ENCODE results near the gene ZNF550. TPM values are rescaled to one million over a fixed set of nuclear protein-coding genes. Genes with fewer than 3 reads are reported as not detected.
"Not testable (repeated sequence)": the region's sequence is repeated elsewhere in the genome, so short reads cannot be mapped to it uniquely, and the experiment has no call there.

ZNF550 gene
- total RNA-seq, 1 experiment from 2014 or later = 13.5 TPM

DNA sequence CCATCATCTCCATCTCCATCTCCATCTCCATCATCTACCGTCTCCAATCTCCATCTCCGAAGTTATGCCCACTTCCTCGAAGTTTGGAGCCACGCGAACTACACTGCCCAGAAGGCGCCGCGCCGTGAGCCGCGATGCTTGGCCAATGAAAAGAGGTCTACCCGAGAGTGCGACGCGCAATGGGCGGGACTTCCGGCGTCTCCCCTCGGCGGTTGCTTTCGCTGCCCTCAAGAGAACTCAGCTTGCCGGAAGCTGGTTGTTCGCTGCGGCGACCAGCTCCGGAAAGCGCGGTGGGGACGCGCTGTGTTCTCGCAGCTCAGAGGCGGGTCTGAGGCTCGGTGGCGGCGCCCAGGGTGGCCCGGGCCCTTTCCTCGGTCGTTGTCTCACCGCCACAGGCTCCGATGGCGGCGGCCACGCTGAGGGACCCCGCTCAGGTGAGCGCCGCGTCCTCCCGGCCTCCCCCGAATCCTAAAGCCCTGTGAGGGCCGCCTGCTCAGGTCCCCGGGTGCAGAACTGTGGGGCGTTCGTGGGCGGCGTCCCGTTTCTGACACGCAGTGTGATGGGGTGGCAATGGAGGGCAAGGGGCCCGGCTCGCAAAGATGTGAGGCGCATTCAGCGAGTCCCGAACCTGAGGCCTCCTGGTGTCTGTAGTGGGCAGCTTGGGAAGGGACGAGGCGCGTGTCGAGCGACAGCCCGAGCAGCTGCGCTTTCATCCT is 59.8 kb downstream of the ZNF550 start, which contains the start of gene ZNF773:
Gene ZNF773 (plus strand): TSS at position 259 of the 716 bp plus-strand sequence. CDS start 143 bp downstream, at position 402.
- not testable (repeated sequence) for H3K27me3 Mint-ChIP-seq (ENCODE audit: low read depth); H4K20me1 ChIP-seq (ENCODE audit: control insufficient read depth, insufficient read depth, insufficient read length); H2AFZ ChIP-seq (ENCODE audit: low read length); H3K23ac ChIP-seq (ENCODE audit: insufficient read length, low read depth, low read length); H2BK15ac ChIP-seq (ENCODE audit: low read depth, low read length); H3K9me3 ChIP-seq (ENCODE audit: control insufficient read depth, low read depth, low read length); H3K27ac Mint-ChIP-seq; H3K18ac ChIP-seq (ENCODE audit: insufficient read length, low read depth, low read length); H3K27ac ChIP-seq (ENCODE audit: insufficient read length, low read depth, low read length); H2BK12ac ChIP-seq (ENCODE audit: insufficient read length, low read depth, low read length); H2BK120ac ChIP-seq (ENCODE audit: low read depth, low read length, poor library complexity, severe bottlenecking); H3K79me1 ChIP-seq (ENCODE audit: insufficient read depth, low read depth, low read length, poor library complexity, severe bottlenecking); H2BK20ac ChIP-seq (ENCODE audit: low read depth, low read length, poor library complexity, severe bottlenecking); H4K8ac ChIP-seq (replicated peaks; ENCODE audit: insufficient read length, low read depth, low read length); H2BK5ac ChIP-seq (ENCODE audit: insufficient read length, low read length); H3T11ph ChIP-seq (ENCODE audit: low read length); H3K27me3 ChIP-seq (ENCODE audit: insufficient read depth, low read length); H4K5ac ChIP-seq (ENCODE audit: insufficient read length, low read depth, low read length); H4K91ac ChIP-seq (ENCODE audit: insufficient read length, low read depth, low read length); H3K4ac ChIP-seq (ENCODE audit: low read depth, low read length); H3K4me1 Mint-ChIP-seq; H2AK5ac ChIP-seq (ENCODE audit: insufficient read length, low read length); H3K4me1 ChIP-seq (ENCODE audit: insufficient read depth, low read length); H3K79me2 ChIP-seq (ENCODE audit: insufficient read depth, low read length); H3K23me2 ChIP-seq (ENCODE audit: insufficient read length, low read depth, low read length, poor library complexity, severe bottlenecking); H3K56ac ChIP-seq (ENCODE audit: insufficient read length, low read depth, low read length)
- DNase-seq = peak; percentile 94
- Histone ChIP-seq H3K9ac (ENCODE audit: extremely low read depth, insufficient read length, low read length) (peak within 1 kb of the TSS; percentile 71), H3K14ac (ENCODE audit: insufficient read depth, low read length) (peak within 1 kb of the TSS; percentile 87; the same call in 1 of the 2 replicates), H3K4me2 (ENCODE audit: insufficient read depth, insufficient read length, low read length) (peak within 1 kb of the TSS; percentile 77)
- Mint-ChIP-seq H3K36me3 (ENCODE audit: insufficient read depth in 1 of 3, low read depth in 3 of 3) (peaks cover 39 to 47% (median 45%) of the 10 kb centered on the region in 3 experiments), H3K4me3 (peak within 1 kb of the TSS; percentile 69 to 88), H3K9me3 (peaks cover 14 to 39% of the 10 kb centered on the region in 2 experiments)
- WGBS (ENCODE audit: extremely low coverage, insufficient read length, low lambda C conversion rate) = 100% methylated on average over 1 of the region's 69 CpGs

DNA sequence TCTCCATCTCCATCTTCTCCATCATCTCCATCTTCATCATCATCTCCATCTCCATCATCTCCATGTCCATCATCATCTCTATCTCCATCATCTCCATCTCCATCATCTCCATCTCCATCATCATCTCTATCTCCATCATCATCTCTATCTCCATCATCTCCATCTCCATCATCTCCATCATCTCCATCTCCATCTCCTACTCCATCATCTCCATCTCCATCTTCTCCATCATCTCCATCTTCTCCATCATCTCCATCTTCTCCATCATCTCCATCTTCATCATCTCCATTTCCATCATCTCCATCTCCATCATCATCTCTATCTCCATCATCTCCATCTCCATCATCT is 60.4 kb downstream of the ZNF550 start:
- not testable (repeated sequence) for H4K8ac ChIP-seq (replicated peaks; ENCODE audit: insufficient read length, low read depth, low read length); H3K18ac ChIP-seq (ENCODE audit: insufficient read length, low read depth, low read length); H3T11ph ChIP-seq (ENCODE audit: low read length); H3K27ac Mint-ChIP-seq; H2BK15ac ChIP-seq (ENCODE audit: low read depth, low read length); H2AK5ac ChIP-seq (ENCODE audit: insufficient read length, low read length); H2AFZ ChIP-seq (ENCODE audit: low read length); H3K14ac ChIP-seq (ENCODE audit: insufficient read depth, low read length); DNase-seq; H3K56ac ChIP-seq (ENCODE audit: insufficient read length, low read depth, low read length); H3K9ac ChIP-seq (ENCODE audit: extremely low read depth, insufficient read length, low read length); H4K20me1 ChIP-seq (ENCODE audit: control insufficient read depth, insufficient read depth, insufficient read length); H3K27me3 ChIP-seq (ENCODE audit: insufficient read depth, low read length); H3K4ac ChIP-seq (ENCODE audit: low read depth, low read length); H3K79me1 ChIP-seq (ENCODE audit: insufficient read depth, low read depth, low read length, poor library complexity, severe bottlenecking); H3K27me3 Mint-ChIP-seq (ENCODE audit: low read depth); H4K5ac ChIP-seq (ENCODE audit: insufficient read length, low read depth, low read length); H3K9me3 ChIP-seq (ENCODE audit: control insufficient read depth, low read depth, low read length); H3K4me2 ChIP-seq (ENCODE audit: insufficient read depth, insufficient read length, low read length); H3K4me1 Mint-ChIP-seq; H3K23me2 ChIP-seq (ENCODE audit: insufficient read length, low read depth, low read length, poor library complexity, severe bottlenecking); H2BK20ac ChIP-seq (ENCODE audit: low read depth, low read length, poor library complexity, severe bottlenecking); H3K4me1 ChIP-seq (ENCODE audit: insufficient read depth, low read length); H3K27ac ChIP-seq (ENCODE audit: insufficient read length, low read depth, low read length); H3K79me2 ChIP-seq (ENCODE audit: insufficient read depth, low read length); H2BK120ac ChIP-seq (ENCODE audit: low read depth, low read length, poor library complexity, severe bottlenecking); H3K23ac ChIP-seq (ENCODE audit: insufficient read length, low read depth, low read length); H4K91ac ChIP-seq (ENCODE audit: insufficient read length, low read depth, low read length); H2BK5ac ChIP-seq (ENCODE audit: insufficient read length, low read length); H2BK12ac ChIP-seq (ENCODE audit: insufficient read length, low read depth, low read length)
- H3K4me3 Mint-ChIP-seq = peak overlapping the region; percentile 59 to 69; a peak in 4 of 5 replicates
- H3K9me3 Mint-ChIP-seq = peaks cover 14 to 43% of the 10 kb centered on the region in 2 experiments
- H3K36me3 Mint-ChIP-seq (ENCODE audit: insufficient read depth in 1 of 3, low read depth in 3 of 3) = peaks cover 39 to 49% (median 46%) of the 10 kb centered on the region in 3 experiments

Measured in H9 (cell line).